CD4-positive, alpha-beta memory T cell (primary cell): ENCODE measurements around the gene BCL2L2. TPM values are rescaled to one million over a fixed set of nuclear protein-coding genes. Genes with fewer than 3 reads are reported as not detected.
"Not testable (repeated sequence)": the region's sequence is repeated elsewhere in the genome, so short reads cannot be mapped to it uniquely, and the experiment has no call there.

Experiments used
- CTCF ChIA-PET: fragments of 350-600 bp; sonication (Branson Sonifier 250); formaldehyde crosslinking; loops from one replicate; lab custom pipeline; 2021; ENCODE audit warnings: inconsistent platforms; ENCODE audit not compliant: partially characterized antibody; lab: Charles Lee
- POLR2A ChIA-PET: fragments of 350-600 bp; sonication (Branson Sonifier 250); formaldehyde crosslinking; loops from one replicate; lab custom pipeline; 2021; ENCODE audit not compliant: partially characterized antibody; lab: Charles Lee
- DNase-seq, 5 donors: peaks; one replicate each; pipeline versions ENCODE4 v3.0.0 to v3.0.0-alpha.2; 2020 to 2022; ENCODE audit warnings: mixed read lengths in 1 of 5
- H3K27ac ChIP-seq: one replicate; pipeline ENCODE4 v1.7.0; 2013; ENCODE audit warnings: low read depth, low read length
- H3K27me3 ChIP-seq: 2 replicates; pipeline ENCODE4 v1.7.0; 2013; ENCODE audit warnings: mild to moderate bottlenecking, low read length, moderate library complexity; ENCODE audit not compliant: insufficient read depth
- H3K36me3 ChIP-seq: 2 replicates; pipeline ENCODE4 v1.7.0; 2013; ENCODE audit warnings: mild to moderate bottlenecking, low read length, moderate library complexity; ENCODE audit not compliant: insufficient read depth
- H3K4me1 ChIP-seq: 2 replicates; pipeline ENCODE4 v1.7.0; 2013; ENCODE audit warnings: mild to moderate bottlenecking, low read length, moderate library complexity; ENCODE audit not compliant: insufficient read depth
- H3K4me3 ChIP-seq, 2 donors: one replicate each; pipeline ENCODE4 v1.7.0; 2013; ENCODE audit warnings: low read length in 2 of 2, mild to moderate bottlenecking in 1 of 2
- H3K9me3 ChIP-seq, 2 donors: one replicate each; pipeline ENCODE4 v1.7.0; 2013; ENCODE audit warnings: low read length in 2 of 2, control low read depth in 1 of 2; ENCODE audit not compliant: control insufficient read depth in 1 of 2
- H3K27ac Mint-ChIP-seq, 7 donors: one replicate each; pipeline ENCODE4 v1.8.0; 2020 to 2021; ENCODE audit warnings: mixed read lengths in 7 of 7, mild to moderate bottlenecking in 6 of 7, inconsistent platforms in 3 of 7, moderate library complexity in 3 of 7
- H3K27me3 Mint-ChIP-seq, 2 donors: one replicate each; pipeline ENCODE4 v1.8.0; 2020 to 2021; ENCODE audit warnings: mixed read lengths in 2 of 2
- H3K36me3 Mint-ChIP-seq, 2 donors: one replicate each; pipeline ENCODE4 v1.8.0; 2020 to 2021; ENCODE audit warnings: mixed read lengths in 2 of 2, inconsistent platforms in 1 of 2, mild to moderate bottlenecking in 1 of 2
- H3K4me1 Mint-ChIP-seq, 4 donors: one replicate each; pipeline ENCODE4 v1.8.0; 2020 to 2021; ENCODE audit warnings: mixed read lengths in 4 of 4, mild to moderate bottlenecking in 1 of 4
- H3K4me3 Mint-ChIP-seq, 8 donors: one replicate each; pipeline ENCODE4 v1.8.0; 2020 to 2021; ENCODE audit warnings: mixed read lengths in 8 of 8, mild to moderate bottlenecking in 7 of 8, moderate library complexity in 6 of 8, inconsistent platforms in 3 of 8
- H3K9me3 Mint-ChIP-seq, 8 donors: one replicate each; pipeline ENCODE4 v1.8.0; 2020 to 2021; ENCODE audit warnings: mixed read lengths in 8 of 8, mild to moderate bottlenecking in 5 of 8, inconsistent platforms in 3 of 8, moderate library complexity in 1 of 8
- intact Hi-C: fragments of 100-400 bp; cut with micrococcal nuclease; formaldehyde crosslinking; loops from one replicate; pipeline ENCODE4 v1.15.1; 2023
- polyA plus RNA-seq, 2 donors: library from polyadenylated mRNA; unstranded; fragments of 300-500 nt; fragmentation: Illumina TruSeq; gene quantifications; one replicate each; pipeline ENCODE4 v1.2.3, GENCODE V29; 2021
- total RNA-seq, 2 experiments: library from RNA; stranded (reverse); gene quantifications; one replicate each; pipeline ENCODE4 v1.2.3, GENCODE V29; 2021

Gene BCL2L2
- total and polyA plus RNA-seq, 4 experiments from 2014 or later, result 2.0 to 3.6 TPM; not detected in 2

DNA sequence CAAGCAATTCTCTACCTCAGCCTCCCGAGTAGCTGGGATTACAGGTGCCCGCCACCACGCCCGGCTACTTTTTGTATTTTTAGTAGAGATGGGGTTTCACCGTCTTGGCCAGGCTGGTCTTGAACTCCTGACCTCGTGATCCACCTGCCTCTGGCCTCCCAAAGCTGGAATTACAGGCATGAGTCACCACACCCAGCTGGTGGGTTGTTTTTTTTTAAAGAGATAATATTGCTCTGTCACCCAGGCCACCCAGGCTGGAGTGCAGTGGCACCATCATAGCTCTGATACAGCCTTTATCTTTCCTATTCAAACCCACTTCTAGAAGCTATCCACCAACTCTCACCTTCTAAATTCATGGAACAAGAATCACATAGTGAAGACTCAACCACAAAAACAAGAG is 28.7 kb upstream of the BCL2L2 start:
- H3K36me3 ChIP-seq, H3K4me1 ChIP-seq, H3K36me3 Mint-ChIP-seq, DNase-seq, H3K9me3 Mint-ChIP-seq, intact Hi-C loops, H3K27me3 ChIP-seq, H3K4me3 ChIP-seq, H3K4me3 Mint-ChIP-seq, H3K27ac ChIP-seq, H3K4me1 Mint-ChIP-seq, H3K9me3 ChIP-seq, H3K27ac Mint-ChIP-seq, H3K27me3 Mint-ChIP-seq: not testable (repeated sequence)
- ChIA-PET POLR2A (interaction anchor here (1.1 kb wide), 1 partner anchor 9 kb away, joined by 3 read pairs; no protein-coding TSS in a partner anchor), CTCF (interaction anchor here (0.7 to 1.5 kb wide), 5 partner anchors 8 to 99 kb away, joined by 3 to 7 read pairs (median 5); partner anchors contain the start of genes CMTM5 and HOMEZ)

DNA sequence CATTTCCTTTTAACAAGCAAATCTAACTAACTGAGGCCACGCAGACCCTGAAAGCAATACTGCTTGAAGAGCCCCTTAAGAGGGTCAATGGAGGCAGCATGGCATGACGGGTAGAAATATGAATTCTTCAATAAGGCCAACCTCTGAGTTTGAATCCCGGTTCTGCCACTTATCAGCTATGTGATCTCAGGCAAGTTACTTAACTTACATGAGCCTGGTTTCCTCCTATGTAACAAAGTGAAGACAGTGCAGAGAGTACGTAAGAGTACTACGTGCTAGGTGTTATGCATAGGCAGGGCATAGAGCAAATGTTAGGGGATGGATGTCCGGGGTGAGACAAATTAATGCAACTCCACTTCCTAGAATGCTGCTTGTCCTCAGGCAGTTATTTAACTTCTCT is 25.4 kb upstream of the BCL2L2 start:
- Mint-ChIP-seq H3K27ac (peak overlapping the region in 2 of 7 donors; percentile 31 to 44), H3K4me3 (no peak overlapping the region), H3K27me3 (no peaks in the 10 kb centered on the region), H3K4me1 (peaks cover 13 to 32% (median 21%) of the 10 kb centered on the region in 4 donors), H3K36me3 (peaks cover 0 to 7% of the 10 kb centered on the region in 2 donors), H3K9me3 (no peaks in the 10 kb centered on the region)
- ChIA-PET CTCF (no interaction called here), POLR2A (interaction anchor here (2.1 kb wide), 1 partner anchor 21 kb away, joined by 7 read pairs; the partner anchor contains the start of gene PPP1R3E)
- intact Hi-C loops, result no loop called here
- Histone ChIP-seq H3K27ac (no peak overlapping the region), H3K9me3 (no peaks in the 10 kb centered on the region), H3K4me1 (peaks cover 14% of the 10 kb centered on the region), H3K4me3 (no peak overlapping the region), H3K36me3 (peaks cover 7% of the 10 kb centered on the region), H3K27me3 (no peaks in the 10 kb centered on the region)
- DNase-seq, result no peak

GRCh38 chr14:23284654-23285529 is 21.7 kb upstream of the BCL2L2 start:
- Histone ChIP-seq H3K4me1 (peaks cover 23% of the 10 kb centered on the region), H3K27ac (peak overlapping the region; percentile 75), H3K27me3 (no peaks in the 10 kb centered on the region), H3K4me3 (peak overlapping the region; percentile 71 to 85), H3K36me3 (no peaks in the 10 kb centered on the region), H3K9me3 (no peaks in the 10 kb centered on the region)
- peak overlapping the region; percentile 91 to 99 (median 96) for H3K4me3 Mint-ChIP-seq
- no peaks in the 10 kb centered on the region for H3K9me3 Mint-ChIP-seq
- POLR2A ChIA-PET, result interaction anchor here (0.6 to 3.4 kb wide), 7 partner anchors 10 to 271 kb away, joined by 3 to 100 read pairs (median 3); partner anchors contain the start of genes PABPN1 and PPP1R3E
- H3K27me3 Mint-ChIP-seq, result no peaks in the 10 kb centered on the region
- H3K27ac Mint-ChIP-seq, result peak overlapping the region; percentile 89 to 93 (median 91)
- CTCF ChIA-PET, result interaction anchor here (1.4 to 4.4 kb wide), 3 partner anchors 11 to 165 kb away, joined by 4 to 38 read pairs (median 7); no protein-coding TSS in a partner anchor
- H3K4me1 Mint-ChIP-seq, result peaks cover 16 to 41% (median 24%) of the 10 kb centered on the region in 4 donors
- H3K36me3 Mint-ChIP-seq, result peaks cover 0 to 9% of the 10 kb centered on the region in 2 donors
- peak in 3 of 5 donors; percentile 8 to 14 (median 11) for DNase-seq
- intact Hi-C loops, result no loop called here

DNA sequence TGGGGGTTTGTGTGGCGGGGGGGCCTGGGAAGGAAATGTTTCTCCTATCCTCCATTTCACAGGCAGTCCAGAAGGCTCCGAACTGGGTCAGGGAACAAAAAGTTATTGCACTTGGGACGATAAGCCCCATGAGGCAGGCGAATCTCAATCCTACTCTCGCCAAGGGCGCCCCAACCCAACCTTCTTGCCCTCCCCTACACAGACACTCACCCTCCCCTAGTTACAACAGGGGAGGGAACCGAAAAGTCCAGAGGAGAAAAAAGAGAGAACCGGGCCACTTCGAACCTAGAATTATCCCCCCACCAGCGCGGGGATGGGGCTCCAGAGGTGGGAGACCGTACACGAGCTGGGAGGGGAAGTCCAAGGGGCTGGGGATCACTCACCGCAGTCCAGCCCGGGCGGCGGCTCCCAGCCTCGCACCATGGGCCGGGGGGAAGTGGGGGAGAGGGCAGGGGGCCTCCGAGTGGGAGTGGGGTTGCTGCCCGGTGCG is 21.1 kb upstream of the BCL2L2 start:
- Mint-ChIP-seq H3K9me3 (no peaks in the 10 kb centered on the region), H3K36me3 (peaks cover 0 to 9% of the 10 kb centered on the region in 2 donors)
- DNase-seq, result no peak

GRCh38 chr14:23286020-23286901 is 20.4 kb upstream of the BCL2L2 start, which contains the start of gene HOMEZ:
Gene HOMEZ (minus strand): TSS chr14:23286132. CDS start chr14:23285952, 180 bp downstream.
- peak within 1 kb of the TSS; percentile 71 to 85 for H3K4me3 ChIP-seq

More for the DNA sequence above, 21.1 kb upstream of the BCL2L2 start:
- Histone ChIP-seq H3K4me1 (peaks cover 23% of the 10 kb centered on the region), H3K36me3 (no peaks in the 10 kb centered on the region), H3K9me3 (no peaks in the 10 kb centered on the region), H3K4me3 (peak overlapping the region; percentile 71 to 85), H3K27me3 (no peaks in the 10 kb centered on the region), H3K27ac (peak overlapping the region; percentile 75)
- Mint-ChIP-seq H3K4me3 (peak overlapping the region; percentile 91 to 99 (median 96)), H3K4me1 (peaks cover 16 to 41% (median 24%) of the 10 kb centered on the region in 4 donors), H3K27ac (peak overlapping the region; percentile 89 to 93 (median 91)), H3K27me3 (no peaks in the 10 kb centered on the region)
- POLR2A ChIA-PET, result interaction anchor here (0.9 to 3.4 kb wide), 13 partner anchors 9 to 829 kb away, joined by 3 to 100 read pairs (median 4); partner anchors contain the start of genes ACIN1, C14orf119, DCAF11 and NRL
- intact Hi-C loops, result loop anchor here (1.0 kb wide), 4 partner anchors 10 to 190 kb away; partner anchors contain the start of genes ACIN1, C14orf119 and PABPN1
- CTCF ChIA-PET, result interaction anchor here (1.4 to 4.4 kb wide), 5 partner anchors 8 to 165 kb away, joined by 4 to 38 read pairs (median 6); partner anchors contain the start of gene PABPN1

More at GRCh38 chr14:23286020-23286901, 20.4 kb upstream of the BCL2L2 start, which contains the start of gene HOMEZ:
- peak within 1 kb of the TSS; percentile 75 for H3K27ac ChIP-seq
- no peaks in the 10 kb centered on the region for H3K9me3 ChIP-seq
- H3K36me3 ChIP-seq, result no peaks in the 10 kb centered on the region
- H3K4me1 ChIP-seq, result peaks cover 23% of the 10 kb centered on the region
- Mint-ChIP-seq H3K27ac (peak within 1 kb of the TSS; percentile 90 to 98 (median 96)), H3K4me3 (peak within 1 kb of the TSS; percentile 95 to 99 (median 98)), H3K27me3 (no peaks in the 10 kb centered on the region), H3K9me3 (no peaks in the 10 kb centered on the region), H3K4me1 (peaks cover 13 to 36% (median 24%) of the 10 kb centered on the region in 4 donors), H3K36me3 (peaks cover 0 to 9% of the 10 kb centered on the region in 2 donors)
- H3K27me3 ChIP-seq, result no peaks in the 10 kb centered on the region
- DNase-seq, result peak; percentile 94 to 98 (median 95)
- ChIA-PET POLR2A (interaction anchor here (0.9 to 3.4 kb wide), 14 partner anchors 9 to 1775 kb away, joined by 3 to 100 read pairs (median 4); partner anchors contain the start of genes ACIN1, C14orf119, DCAF11 and METTL3), CTCF (interaction anchor here (1.0 to 7.6 kb wide), 9 partner anchors 9 to 166 kb away, joined by 3 to 65 read pairs (median 4); partner anchors contain the start of genes PABPN1 and PPP1R3E)
- intact Hi-C loops, result loop anchor here (1.0 kb wide), 4 partner anchors 9 to 191 kb away; partner anchors contain the start of genes ACIN1, C14orf119 and PABPN1
